Measurements from ENCODE around the gene XRN1. TPM values are rescaled to one million over a fixed set of nuclear protein-coding genes. Genes with fewer than 3 reads are reported as not detected.
"Not testable (repeated sequence)": the region's sequence is repeated elsewhere in the genome, so short reads cannot be mapped to it uniquely, and the experiment has no call there.

Gene XRN1
- total RNA-seq, 2 donors from 2014 or later: 32.1 to 33.3 TPM

DNA sequence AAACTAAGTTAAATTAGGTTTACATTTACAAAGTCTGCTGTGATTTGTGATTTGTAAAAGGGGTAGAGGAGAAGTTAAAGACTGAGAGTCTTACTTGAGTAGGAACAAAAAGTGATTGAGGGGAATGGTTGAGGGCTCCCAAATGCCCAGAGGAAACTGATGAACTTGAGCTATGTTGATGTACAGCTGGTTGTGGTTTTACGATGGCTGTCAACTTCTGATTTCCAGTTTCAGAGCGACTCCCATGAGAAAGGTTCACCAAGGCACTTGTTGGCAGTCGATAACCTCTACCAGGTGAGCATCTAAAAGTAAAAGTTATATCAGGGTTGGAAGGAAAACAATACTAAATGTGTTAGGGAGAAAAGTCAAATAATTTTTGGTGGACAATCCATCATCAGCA is 91.0 kb downstream of the XRN1 start:
- TF ChIP-seq POLR2A (IDR thresholded peaks at IDR 0.05) (no peak), POLR2AphosphoS5 (IDR thresholded peaks at IDR 0.05) (no peak)
- TF ChIP-seq, protein P1, sequence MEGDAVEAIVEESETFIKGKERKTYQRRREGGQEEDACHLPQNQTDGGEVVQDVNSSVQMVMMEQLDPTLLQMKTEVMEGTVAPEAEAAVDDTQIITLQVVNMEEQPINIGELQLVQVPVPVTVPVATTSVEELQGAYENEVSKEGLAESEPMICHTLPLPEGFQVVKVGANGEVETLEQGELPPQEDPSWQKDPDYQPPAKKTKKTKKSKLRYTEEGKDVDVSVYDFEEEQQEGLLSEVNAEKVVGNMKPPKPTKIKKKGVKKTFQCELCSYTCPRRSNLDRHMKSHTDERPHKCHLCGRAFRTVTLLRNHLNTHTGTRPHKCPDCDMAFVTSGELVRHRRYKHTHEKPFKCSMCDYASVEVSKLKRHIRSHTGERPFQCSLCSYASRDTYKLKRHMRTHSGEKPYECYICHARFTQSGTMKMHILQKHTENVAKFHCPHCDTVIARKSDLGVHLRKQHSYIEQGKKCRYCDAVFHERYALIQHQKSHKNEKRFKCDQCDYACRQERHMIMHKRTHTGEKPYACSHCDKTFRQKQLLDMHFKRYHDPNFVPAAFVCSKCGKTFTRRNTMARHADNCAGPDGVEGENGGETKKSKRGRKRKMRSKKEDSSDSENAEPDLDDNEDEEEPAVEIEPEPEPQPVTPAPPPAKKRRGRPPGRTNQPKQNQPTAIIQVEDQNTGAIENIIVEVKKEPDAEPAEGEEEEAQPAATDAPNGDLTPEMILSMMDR (IDR thresholded peaks at IDR 0.05): no peak
- no peak overlapping the region for H3K4me3 ChIP-seq
- H3K27ac ChIP-seq: no peak overlapping the region
- intact Hi-C loops (cut with DNase I): no loop called here
- no peaks in the 10 kb centered on the region for H3K9me3 ChIP-seq
- 91% methylated on average over 3 of the region's 3 CpGs for WGBS
- H3K4me1 ChIP-seq (replicated peaks): no peaks in the 10 kb centered on the region
- H3K27me3 ChIP-seq (replicated peaks; ENCODE audit: insufficient read depth): no peaks in the 10 kb centered on the region
- DNase-seq (ENCODE audit: low spot score): no peak
- H3K36me3 ChIP-seq: peaks cover 0 to 5% of the 10 kb centered on the region in 2 donors

DNA sequence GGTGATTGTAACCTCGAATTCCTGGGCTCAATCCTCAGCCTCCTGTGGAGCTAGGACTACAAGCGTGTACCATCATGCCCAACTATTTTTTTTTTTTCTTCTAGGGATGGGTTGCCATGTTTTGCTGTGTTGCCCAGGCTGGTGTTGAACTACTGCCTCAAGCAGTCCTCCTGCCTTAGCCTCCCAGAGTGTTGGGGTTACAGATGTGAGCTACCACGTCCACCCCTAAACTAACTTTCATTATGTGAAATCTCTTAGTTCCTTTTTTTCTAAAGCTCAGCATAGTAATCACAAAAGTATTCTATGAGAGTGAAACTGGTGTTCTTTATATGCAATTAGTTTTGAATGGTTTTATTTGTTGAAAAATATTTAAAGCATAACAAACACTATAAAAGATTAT is 92.1 kb downstream of the XRN1 start:
- H3K4me3 ChIP-seq: no peak overlapping the region
- H3K27ac ChIP-seq: no peak overlapping the region
- intact Hi-C loops (cut with DNase I): no loop called here
- H3K4me1 ChIP-seq (replicated peaks): no peaks in the 10 kb centered on the region
- no peak for DNase-seq (ENCODE audit: low spot score)
- TF ChIP-seq POLR2A (IDR thresholded peaks at IDR 0.05) (no peak), POLR2AphosphoS5 (IDR thresholded peaks at IDR 0.05) (no peak)
- TF ChIP-seq, protein P1 (IDR thresholded peaks at IDR 0.05): no peak
- 93% methylated on average over 3 of the region's 3 CpGs for WGBS
- no peaks in the 10 kb centered on the region for H3K9me3 ChIP-seq
- H3K27me3 ChIP-seq (replicated peaks; ENCODE audit: insufficient read depth): no peaks in the 10 kb centered on the region
- H3K36me3 ChIP-seq: peaks cover 0 to 5% of the 10 kb centered on the region in 2 donors

DNA sequence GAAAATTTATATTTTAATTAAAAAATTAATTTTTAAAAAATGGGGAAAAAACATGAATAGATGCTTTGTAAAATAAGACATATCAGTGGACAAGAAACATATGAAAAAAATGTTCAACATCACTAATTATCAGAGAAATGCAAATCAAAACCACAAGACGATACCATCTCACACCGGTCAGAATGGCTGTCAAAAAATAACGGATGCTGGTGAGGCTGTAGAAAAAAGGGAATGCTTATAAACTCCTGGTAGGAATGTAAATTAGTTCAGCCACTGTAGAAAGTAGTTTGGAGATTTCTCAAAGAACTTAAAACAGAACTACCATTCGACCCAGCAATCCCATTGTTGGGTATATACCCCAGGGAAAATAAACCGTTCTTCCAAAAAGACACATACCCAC is 93.8 kb downstream of the XRN1 start:
- H3K9me3 ChIP-seq: no peaks in the 10 kb centered on the region
- TF ChIP-seq POLR2A (IDR thresholded peaks at IDR 0.05) (no peak), POLR2AphosphoS5 (IDR thresholded peaks at IDR 0.05) (no peak)
- TF ChIP-seq, protein P1 (IDR thresholded peaks at IDR 0.05): no peak
- no peak for DNase-seq (ENCODE audit: low spot score)
- no peak overlapping the region for H3K27ac ChIP-seq
- no peaks in the 10 kb centered on the region for H3K27me3 ChIP-seq (replicated peaks; ENCODE audit: insufficient read depth)
- no peak overlapping the region for H3K4me3 ChIP-seq
- 94% methylated on average over 5 of the region's 5 CpGs for WGBS
- H3K36me3 ChIP-seq: peaks cover 0 to 5% of the 10 kb centered on the region in 2 donors
- no peaks in the 10 kb centered on the region for H3K4me1 ChIP-seq (replicated peaks)
- intact Hi-C loops (cut with DNase I): no loop called here

DNA sequence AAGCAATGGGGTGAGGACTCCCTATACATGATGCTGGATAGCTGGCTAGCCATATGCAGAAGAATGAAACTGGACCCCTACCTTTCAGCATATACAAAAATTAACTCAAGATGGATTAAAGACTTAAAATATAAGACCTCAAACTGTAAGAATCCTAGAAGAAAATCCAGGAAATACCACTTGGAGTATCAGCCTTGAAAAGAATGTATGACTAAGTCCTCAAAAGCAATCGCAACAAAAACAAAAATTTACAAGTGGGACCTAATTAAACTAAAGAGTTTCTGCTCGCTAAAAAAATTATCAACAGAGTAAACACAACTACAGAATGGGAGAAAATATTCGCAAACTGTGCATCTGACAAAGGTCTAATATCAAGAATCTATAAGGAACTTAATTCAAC is 94.3 kb downstream of the XRN1 start:
- Histone ChIP-seq H3K27me3 (replicated peaks; ENCODE audit: insufficient read depth) (no peaks in the 10 kb centered on the region), H3K4me3 (no peak overlapping the region), H3K9me3 (no peaks in the 10 kb centered on the region), H3K27ac (no peak overlapping the region), H3K36me3 (peaks cover 0 to 5% of the 10 kb centered on the region in 2 donors), H3K4me1 (replicated peaks) (no peaks in the 10 kb centered on the region)
- WGBS: 90% methylated on average over 3 of the region's 3 CpGs
- TF ChIP-seq, protein P1 (IDR thresholded peaks at IDR 0.05): no peak
- TF ChIP-seq POLR2AphosphoS5 (IDR thresholded peaks at IDR 0.05): no peak
- TF ChIP-seq POLR2A (IDR thresholded peaks at IDR 0.05): no peak
- DNase-seq (ENCODE audit: low spot score): no peak
- intact Hi-C loops (cut with DNase I): no loop called here

DNA sequence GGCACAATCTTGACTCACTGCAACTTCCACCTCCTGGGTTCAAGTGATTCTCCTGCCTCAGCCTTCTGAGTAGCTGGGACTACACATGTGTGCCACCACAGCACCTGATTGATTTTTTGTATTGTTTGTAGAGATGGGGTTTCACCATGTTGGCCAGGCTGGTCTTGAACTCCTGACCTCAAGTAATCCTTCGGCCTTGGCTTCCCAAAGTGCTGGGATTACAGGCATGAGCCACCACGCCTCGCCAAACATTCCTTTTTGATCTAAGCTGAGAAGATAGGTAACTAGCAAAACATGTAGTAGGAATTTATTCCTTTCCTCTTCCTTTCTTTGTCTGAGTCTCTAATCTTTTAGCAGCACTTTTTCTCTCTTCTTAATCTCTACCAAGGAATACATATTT is 95.1 kb downstream of the XRN1 start:
- H3K9me3 ChIP-seq; H3K4me1 ChIP-seq (replicated peaks); H3K27ac ChIP-seq; DNase-seq (ENCODE audit: low spot score); H3K4me3 ChIP-seq; H3K36me3 ChIP-seq; intact Hi-C loops (cut with DNase I); H3K27me3 ChIP-seq (replicated peaks; ENCODE audit: insufficient read depth): not testable (repeated sequence)
- WGBS: 97% methylated on average over 3 of the region's 3 CpGs

Measured in prostate gland (tissue), 2 donors.